Neural cell (in vitro differentiated cells): ENCODE data around the gene CTSF. TPM values are rescaled to one million over a fixed set of nuclear protein-coding genes. Genes with fewer than 3 reads are reported as not detected.

Source experiments
- H2AFZ ChIP-seq: fragments of 200-600, 300-800 bp; sonication (generic), shearing (Covaris generic); 2 replicates; pipeline ENCODE4 v1.6.0; 2014; ENCODE audit warnings: low read depth, mild to moderate bottlenecking, antibody characterized with exemption, low read length, moderate library complexity
- H3F3A ChIP-seq: fragments of 200-600 bp; shearing (Covaris generic); 2 replicates; pipeline ENCODE4 v1.6.1; 2016; ENCODE audit warnings: mild to moderate bottlenecking, moderate library complexity, mixed read lengths, antibody characterized with exemption, low read length; ENCODE audit not compliant: insufficient read depth, poor library complexity, severe bottlenecking
- H3K27ac ChIP-seq: fragments of 200-600, 300-800 bp; sonication (generic), shearing (Covaris generic); 2 replicates; pipeline ENCODE4 v1.5.1; 2014; ENCODE audit warnings: mild to moderate bottlenecking, low read length, moderate library complexity
- H3K27me3 ChIP-seq: fragments of 300-800, 200-600 bp; sonication (generic), shearing (Covaris generic); 2 replicates; pipeline ENCODE4 v1.6.0; 2014; ENCODE audit warnings: mild to moderate bottlenecking, low read depth, low read length, moderate library complexity; ENCODE audit not compliant: insufficient read depth
- H3K36me3 ChIP-seq: fragments of 300-800, 200-600 bp; sonication (generic), shearing (Covaris generic); 2 replicates; pipeline ENCODE4 v1.5.1; 2014; ENCODE audit warnings: mild to moderate bottlenecking, antibody characterized with exemption, low read length, moderate library complexity; ENCODE audit not compliant: insufficient read depth
- H3K4me2 ChIP-seq: fragments of 300-800, 200-600 bp; sonication (generic), shearing (Covaris generic); 2 replicates; pipeline ENCODE4 v1.6.0; 2014; ENCODE audit warnings: mild to moderate bottlenecking, low read length
- H3K4me3 ChIP-seq: fragments of 300-800, 200-600 bp; sonication (generic), shearing (Covaris generic); 2 replicates; pipeline ENCODE4 v1.5.1; 2014; ENCODE audit warnings: mild to moderate bottlenecking, low read length, moderate library complexity
- H3K79me2 ChIP-seq: fragments of 200-600 bp; shearing (Covaris generic); replicated peaks from 2 replicates; pipeline ENCODE4 v1.6.0; 2014; ENCODE audit warnings: mild to moderate bottlenecking, low read length, moderate library complexity; ENCODE audit not compliant: insufficient read depth
- H3K9ac ChIP-seq: fragments of 300-800, 200-600 bp; sonication (generic), shearing (Covaris generic); 2 replicates; pipeline ENCODE4 v1.6.1; 2016; ENCODE audit warnings: mild to moderate bottlenecking, low read length, mixed read lengths
- H3K9me2 ChIP-seq: fragments of 200-600 bp; shearing (Covaris generic); 2 replicates; pipeline ENCODE4 v1.6.1; 2016; ENCODE audit warnings: mild to moderate bottlenecking, low read length, mixed read lengths; ENCODE audit not compliant: insufficient read depth
- H3K9me3 ChIP-seq: fragments of 200-600, 300-800 bp; sonication (generic), shearing (Covaris generic); 2 replicates; pipeline ENCODE4 v1.6.1; 2016; ENCODE audit warnings: mild to moderate bottlenecking, mixed run types, low read length, moderate library complexity, mixed read lengths
- H4K20me1 ChIP-seq: fragments of 200-600 bp; shearing (Covaris generic); 2 replicates; pipeline ENCODE4 v1.6.1; 2016; ENCODE audit warnings: mild to moderate bottlenecking, mixed run types; ENCODE audit not compliant: insufficient read depth
- EP300 ChIP-seq: fragments of 450-650 bp; conservative IDR thresholded peaks from 2 replicates; pipeline ENCODE4 v1.6.1; 2014; ENCODE audit warnings: antibody characterized with exemption, mild to moderate bottlenecking, moderate library complexity; ENCODE audit not compliant: poor library complexity, severe bottlenecking
- EZH2 ChIP-seq: fragments of 200-600, 300-800 bp; shearing (Covaris generic), sonication (generic); IDR thresholded peaks from 2 replicates; pipeline ENCODE4 v1.6.1; 2014; ENCODE audit warnings: antibody characterized with exemption, low read length, borderline replicate concordance, mild to moderate bottlenecking; ENCODE audit not compliant: insufficient read depth, poor library complexity, severe bottlenecking
- MXI1 ChIP-seq: fragments of 450-650 bp; conservative IDR thresholded peaks from 2 replicates; pipeline ENCODE4 v1.6.1; 2014; ENCODE audit warnings: antibody characterized with exemption, mild to moderate bottlenecking; ENCODE audit not compliant: poor library complexity, severe bottlenecking
- POLR2AphosphoS5 ChIP-seq: IDR thresholded peaks from 2 replicates; pipeline ENCODE4 v1.6.1; 2012
- RAD21 ChIP-seq: fragments of 450-650 bp; conservative IDR thresholded peaks from 2 replicates; pipeline ENCODE4 v1.6.1; 2014; ENCODE audit warnings: antibody characterized with exemption, mild to moderate bottlenecking, moderate library complexity
- SMC3 ChIP-seq: fragments of 450-650 bp; conservative IDR thresholded peaks from 2 replicates; pipeline ENCODE4 v1.6.1; 2014; ENCODE audit warnings: antibody characterized with exemption, mild to moderate bottlenecking, moderate library complexity; ENCODE audit not compliant: poor library complexity
- TAF1 ChIP-seq: IDR thresholded peaks from 2 replicates; pipeline ENCODE4 v1.6.1; 2012; ENCODE audit warnings: low read depth
- polyA minus RNA-seq: library from RNA; depleted of rRNA, polyadenylated mRNA; stranded (reverse); fragments of >200 nt; gene quantifications from 2 replicates; pipeline ENCODE4 v1.2.3, GENCODE V29; 2014
- polyA plus RNA-seq: library from polyadenylated mRNA; depleted of rRNA; stranded (reverse); fragments of >200 nt; gene quantifications from 2 replicates; pipeline ENCODE4 v1.2.3, GENCODE V29; 2014
- TF ChIP-seq, protein P1 (sequence below): fragments of 450-650 bp; IDR thresholded peaks from 2 replicates; pipeline ENCODE4 v1.5.1; 2014; ENCODE audit warnings: antibody characterized with exemption, mild to moderate bottlenecking, moderate library complexity; ENCODE audit not compliant: poor library complexity, severe bottlenecking
- TF ChIP-seq, protein P2 (sequence below): IDR thresholded peaks from 2 replicates; pipeline ENCODE4 v1.6.1; 2012; ENCODE audit warnings: borderline replicate concordance

The CTSF gene
- polyA plus RNA-seq (2.7 and 4.2 TPM in 2 replicates), polyA minus RNA-seq (0.73 and 1.0 TPM in 2 replicates)

DNA sequence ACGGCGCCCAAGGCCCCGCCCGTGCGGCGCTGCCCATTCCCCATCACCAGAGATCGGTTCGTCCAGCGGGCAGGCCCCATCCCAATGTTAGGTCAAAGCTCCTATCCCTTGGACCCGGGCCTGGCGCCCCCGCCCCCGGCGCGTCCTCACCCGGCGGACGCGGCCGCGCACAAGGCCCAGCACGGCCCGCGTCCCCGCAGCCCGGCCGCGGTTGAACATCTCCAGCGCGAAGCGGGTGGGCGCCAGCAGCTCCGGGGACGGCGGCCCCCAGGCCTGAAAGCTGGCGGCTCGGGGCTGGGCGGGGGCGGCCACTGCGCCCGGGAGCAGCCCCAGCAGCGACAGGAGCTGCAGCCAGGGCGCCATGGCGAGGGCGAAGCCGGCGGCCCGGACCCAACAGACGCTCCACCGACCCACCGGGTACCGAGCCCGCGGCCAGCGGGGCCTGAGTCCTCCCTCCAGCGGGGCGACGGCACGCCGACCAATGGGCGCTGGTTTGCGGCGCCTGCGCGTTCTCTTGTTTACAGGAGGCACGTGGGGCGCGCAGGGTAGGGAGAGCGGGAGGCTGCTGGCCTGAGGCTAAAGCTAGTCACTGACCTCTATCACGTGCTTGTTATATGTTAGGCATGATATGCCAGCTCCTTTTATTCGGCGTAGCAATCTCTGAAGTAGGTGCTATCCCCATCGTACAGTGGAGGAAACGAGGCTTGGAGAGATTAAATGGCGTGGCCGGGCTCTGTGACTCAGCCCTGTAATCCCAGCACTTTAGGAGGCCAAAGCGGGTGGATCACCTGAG lies at the start of gene CTSF:
TSS of gene CTSF (minus strand) at position 483 of the 793 bp plus-strand sequence. CDS start at position 363, 120 bp downstream.
- H3K9ac ChIP-seq: peak within 1 kb of the TSS; percentile 12
- H2AFZ ChIP-seq: no peak within 1 kb of the TSS
- no peaks in the 10 kb centered on the region for H3K9me3 ChIP-seq
- TF ChIP-seq EP300: no peak
- no peak for TF ChIP-seq MXI1
- TF ChIP-seq, protein P1, sequence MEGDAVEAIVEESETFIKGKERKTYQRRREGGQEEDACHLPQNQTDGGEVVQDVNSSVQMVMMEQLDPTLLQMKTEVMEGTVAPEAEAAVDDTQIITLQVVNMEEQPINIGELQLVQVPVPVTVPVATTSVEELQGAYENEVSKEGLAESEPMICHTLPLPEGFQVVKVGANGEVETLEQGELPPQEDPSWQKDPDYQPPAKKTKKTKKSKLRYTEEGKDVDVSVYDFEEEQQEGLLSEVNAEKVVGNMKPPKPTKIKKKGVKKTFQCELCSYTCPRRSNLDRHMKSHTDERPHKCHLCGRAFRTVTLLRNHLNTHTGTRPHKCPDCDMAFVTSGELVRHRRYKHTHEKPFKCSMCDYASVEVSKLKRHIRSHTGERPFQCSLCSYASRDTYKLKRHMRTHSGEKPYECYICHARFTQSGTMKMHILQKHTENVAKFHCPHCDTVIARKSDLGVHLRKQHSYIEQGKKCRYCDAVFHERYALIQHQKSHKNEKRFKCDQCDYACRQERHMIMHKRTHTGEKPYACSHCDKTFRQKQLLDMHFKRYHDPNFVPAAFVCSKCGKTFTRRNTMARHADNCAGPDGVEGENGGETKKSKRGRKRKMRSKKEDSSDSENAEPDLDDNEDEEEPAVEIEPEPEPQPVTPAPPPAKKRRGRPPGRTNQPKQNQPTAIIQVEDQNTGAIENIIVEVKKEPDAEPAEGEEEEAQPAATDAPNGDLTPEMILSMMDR: no peak
- TF ChIP-seq, protein P2, sequence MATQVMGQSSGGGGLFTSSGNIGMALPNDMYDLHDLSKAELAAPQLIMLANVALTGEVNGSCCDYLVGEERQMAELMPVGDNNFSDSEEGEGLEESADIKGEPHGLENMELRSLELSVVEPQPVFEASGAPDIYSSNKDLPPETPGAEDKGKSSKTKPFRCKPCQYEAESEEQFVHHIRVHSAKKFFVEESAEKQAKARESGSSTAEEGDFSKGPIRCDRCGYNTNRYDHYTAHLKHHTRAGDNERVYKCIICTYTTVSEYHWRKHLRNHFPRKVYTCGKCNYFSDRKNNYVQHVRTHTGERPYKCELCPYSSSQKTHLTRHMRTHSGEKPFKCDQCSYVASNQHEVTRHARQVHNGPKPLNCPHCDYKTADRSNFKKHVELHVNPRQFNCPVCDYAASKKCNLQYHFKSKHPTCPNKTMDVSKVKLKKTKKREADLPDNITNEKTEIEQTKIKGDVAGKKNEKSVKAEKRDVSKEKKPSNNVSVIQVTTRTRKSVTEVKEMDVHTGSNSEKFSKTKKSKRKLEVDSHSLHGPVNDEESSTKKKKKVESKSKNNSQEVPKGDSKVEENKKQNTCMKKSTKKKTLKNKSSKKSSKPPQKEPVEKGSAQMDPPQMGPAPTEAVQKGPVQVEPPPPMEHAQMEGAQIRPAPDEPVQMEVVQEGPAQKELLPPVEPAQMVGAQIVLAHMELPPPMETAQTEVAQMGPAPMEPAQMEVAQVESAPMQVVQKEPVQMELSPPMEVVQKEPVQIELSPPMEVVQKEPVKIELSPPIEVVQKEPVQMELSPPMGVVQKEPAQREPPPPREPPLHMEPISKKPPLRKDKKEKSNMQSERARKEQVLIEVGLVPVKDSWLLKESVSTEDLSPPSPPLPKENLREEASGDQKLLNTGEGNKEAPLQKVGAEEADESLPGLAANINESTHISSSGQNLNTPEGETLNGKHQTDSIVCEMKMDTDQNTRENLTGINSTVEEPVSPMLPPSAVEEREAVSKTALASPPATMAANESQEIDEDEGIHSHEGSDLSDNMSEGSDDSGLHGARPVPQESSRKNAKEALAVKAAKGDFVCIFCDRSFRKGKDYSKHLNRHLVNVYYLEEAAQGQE: no peak
- TF ChIP-seq TAF1: no peak
- no peak for TF ChIP-seq RAD21
- TF ChIP-seq POLR2AphosphoS5: no peak
- TF ChIP-seq EZH2: no peak
- no peak for TF ChIP-seq SMC3
- H3K79me2 ChIP-seq: no peaks in the 10 kb centered on the region
- no peaks in the 10 kb centered on the region for H3F3A ChIP-seq
- no peaks in the 10 kb centered on the region for H3K36me3 ChIP-seq
- no peak within 1 kb of the TSS for H3K4me2 ChIP-seq
- H3K27me3 ChIP-seq: no peaks in the 10 kb centered on the region
- no peaks in the 10 kb centered on the region for H3K9me2 ChIP-seq
- H3K27ac ChIP-seq: peak within 1 kb of the TSS; percentile 99
- H3K4me3 ChIP-seq: no peak within 1 kb of the TSS
- no peaks in the 10 kb centered on the region for H4K20me1 ChIP-seq

DNA sequence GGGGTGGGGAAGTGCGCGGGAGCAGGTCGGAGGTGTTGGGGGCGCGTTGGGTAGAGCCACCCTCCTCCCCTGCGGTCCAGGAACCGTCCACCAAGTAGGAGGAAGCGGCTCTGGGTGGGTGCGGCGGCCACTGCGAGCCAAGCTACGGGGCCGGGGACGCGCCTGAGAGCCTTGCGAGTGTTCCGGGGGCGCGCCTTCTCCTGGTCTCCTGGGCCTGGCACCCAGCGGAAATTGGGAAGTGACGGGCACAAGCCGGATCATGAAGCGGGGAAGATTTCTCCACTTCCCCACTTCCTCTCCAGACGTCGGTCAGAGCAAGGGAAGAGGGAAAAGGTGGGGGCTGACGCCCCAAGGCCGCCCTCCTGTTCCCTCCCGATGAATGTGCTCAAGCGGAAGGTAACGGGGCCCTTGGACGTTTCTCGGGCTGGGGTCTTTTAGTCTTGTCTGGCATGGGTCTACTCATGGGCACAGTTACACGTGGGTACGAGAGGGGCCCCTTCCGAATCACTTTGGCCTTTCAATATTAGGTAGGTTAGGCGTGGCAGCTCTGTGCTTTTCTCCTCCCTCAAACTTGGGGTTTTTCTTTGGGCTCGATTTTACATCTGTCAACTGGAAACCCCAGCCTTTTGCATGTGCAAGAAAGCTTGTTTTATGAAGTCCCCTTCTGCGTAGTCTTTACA lies 48.9 kb upstream of the CTSF start:
- no peaks in the 10 kb centered on the region for H3F3A ChIP-seq
- peak overlapping the region; percentile 99 for H3K27ac ChIP-seq
- H3K4me3 ChIP-seq: peak overlapping the region; percentile 96
- H2AFZ ChIP-seq: peak overlapping the region; percentile 95
- no peaks in the 10 kb centered on the region for H3K9me3 ChIP-seq
- no peaks in the 10 kb centered on the region for H3K27me3 ChIP-seq
- TF ChIP-seq RAD21: no peak
- H3K79me2 ChIP-seq: peaks cover 51% of the 10 kb centered on the region
- no peaks in the 10 kb centered on the region for H3K9me2 ChIP-seq
- peak overlapping the region; percentile 98 for H3K9ac ChIP-seq
- H3K36me3 ChIP-seq: no peaks in the 10 kb centered on the region
- H3K4me2 ChIP-seq: peak overlapping the region; percentile 94
- H4K20me1 ChIP-seq: peaks cover 33% of the 10 kb centered on the region
